Measurements from ENCODE around the gene ABCB4. TPM values are rescaled to one million over a fixed set of nuclear protein-coding genes. Genes with fewer than 3 reads are reported as not detected.

Gene ABCB4
- total RNA-seq, 6 donors from 2014 or later, result 0.06 to 0.47 (median 0.15) TPM; not detected in 3

GRCh38 chr7:87356448-87356847 lies 119.0 kb downstream of the ABCB4 start:
- peaks cover 0 to 38% (median 14%) of the 10 kb centered on the region in 4 donors for H3K36me3 ChIP-seq
- no peak for TF ChIP-seq EP300 (IDR thresholded peaks at IDR 0.05)
- no peak for TF ChIP-seq CTCF (IDR thresholded peaks at IDR 0.05)
- TF ChIP-seq POLR2AphosphoS5 (IDR thresholded peaks at IDR 0.05), result no peak
- no peak for TF ChIP-seq POLR2A (IDR thresholded peaks at IDR 0.05)
- H3K27ac ChIP-seq, result no peak overlapping the region
- DNase-seq (no peak), ATAC-seq (ENCODE audit: low FRiP score in 2 of 2) (no peak)
- no peaks in the 10 kb centered on the region for H3K4me1 ChIP-seq
- 95 to 100% methylated on average over 1 of the region's 1 CpG for WGBS, 2 donors
- H3K4me3 ChIP-seq, result no peak overlapping the region
- no peaks in the 10 kb centered on the region for H3K27me3 ChIP-seq
- H3K9me3 ChIP-seq, result peaks cover 0 to 15% (median 5%) of the 10 kb centered on the region in 4 donors

DNA sequence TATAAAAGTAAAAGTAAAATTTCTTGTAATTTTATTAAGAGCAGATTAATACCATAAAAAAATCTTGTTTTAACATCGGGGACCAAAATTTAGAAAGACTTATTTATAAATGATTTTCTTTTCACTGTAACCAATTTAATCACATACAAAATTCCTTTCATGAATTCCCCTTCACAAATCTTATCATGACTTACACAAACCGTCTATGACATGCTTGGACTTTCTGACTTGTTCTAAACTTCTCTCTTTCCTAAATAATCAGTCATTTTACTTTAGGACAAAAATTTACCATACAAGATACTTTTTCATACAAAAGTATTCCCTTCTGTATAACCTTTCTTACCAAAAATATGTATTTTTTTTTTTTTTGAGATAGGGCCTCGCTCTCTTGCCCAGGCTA lies 120.7 kb downstream of the ABCB4 start:
- DNase-seq (no peak), ATAC-seq (ENCODE audit: low FRiP score in 2 of 2) (no peak)
- Histone ChIP-seq H3K4me3 (no peak overlapping the region), H3K27me3 (no peaks in the 10 kb centered on the region), H3K9me3 (peaks cover 0 to 15% (median 5%) of the 10 kb centered on the region in 4 donors), H3K4me1 (no peaks in the 10 kb centered on the region), H3K36me3 (peaks cover 0 to 53% (median 16%) of the 10 kb centered on the region in 4 donors), H3K27ac (no peak overlapping the region)
- no peak for TF ChIP-seq CTCF (IDR thresholded peaks at IDR 0.05)
- 92 to 94% methylated on average over 3 of the region's 3 CpGs for WGBS, 2 donors

Other genes with a start within 250 kb of the ABCB4 start
- 10 to 100 TPM in 1 of 6 donors, 1 to 10 TPM in 5; 2.9 to 16.6 (median 8.6) TPM for gene CROT, start 130.0 kb downstream of the ABCB4 start, total RNA-seq
- 10 to 100 TPM in 1 of 6 donors, 1 to 10 TPM in 5; 2.2 to 14.1 (median 4.1) TPM for gene ABCB1, start 125.2 kb upstream of the ABCB4 start, total RNA-seq
- gene RUNDC3B, start 152.7 kb upstream of the ABCB4 start, total RNA-seq, result 1 to 10 TPM in 3 of 6 donors, under 1 TPM in 3; under 0.01 to 3.6 (median 1.1) TPM

Data from upper lobe of left lung (tissue), 6 donors.